Inferior parietal cortex (tissue), 1 donor: Measurements from ENCODE around the gene CFAP53.
A peak's percentile ranks its signal among the peaks of the same experiment; 100 is the strongest.
"Not testable (repeated sequence)": the region's sequence is repeated elsewhere in the genome, so short reads cannot be mapped to it uniquely, and the experiment has no call there.

ENCODE experiments used
- DNase-seq: peaks from one replicate; pipeline ENCODE4 v3.0.0-alpha.2; 2016; ENCODE audit errors: extremely low spot score

The CFAP53 gene, protein sequence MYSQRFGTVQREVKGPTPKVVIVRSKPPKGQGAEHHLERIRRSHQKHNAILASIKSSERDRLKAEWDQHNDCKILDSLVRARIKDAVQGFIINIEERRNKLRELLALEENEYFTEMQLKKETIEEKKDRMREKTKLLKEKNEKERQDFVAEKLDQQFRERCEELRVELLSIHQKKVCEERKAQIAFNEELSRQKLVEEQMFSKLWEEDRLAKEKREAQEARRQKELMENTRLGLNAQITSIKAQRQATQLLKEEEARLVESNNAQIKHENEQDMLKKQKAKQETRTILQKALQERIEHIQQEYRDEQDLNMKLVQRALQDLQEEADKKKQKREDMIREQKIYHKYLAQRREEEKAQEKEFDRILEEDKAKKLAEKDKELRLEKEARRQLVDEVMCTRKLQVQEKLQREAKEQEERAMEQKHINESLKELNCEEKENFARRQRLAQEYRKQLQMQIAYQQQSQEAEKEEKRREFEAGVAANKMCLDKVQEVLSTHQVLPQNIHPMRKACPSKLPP

DNA sequence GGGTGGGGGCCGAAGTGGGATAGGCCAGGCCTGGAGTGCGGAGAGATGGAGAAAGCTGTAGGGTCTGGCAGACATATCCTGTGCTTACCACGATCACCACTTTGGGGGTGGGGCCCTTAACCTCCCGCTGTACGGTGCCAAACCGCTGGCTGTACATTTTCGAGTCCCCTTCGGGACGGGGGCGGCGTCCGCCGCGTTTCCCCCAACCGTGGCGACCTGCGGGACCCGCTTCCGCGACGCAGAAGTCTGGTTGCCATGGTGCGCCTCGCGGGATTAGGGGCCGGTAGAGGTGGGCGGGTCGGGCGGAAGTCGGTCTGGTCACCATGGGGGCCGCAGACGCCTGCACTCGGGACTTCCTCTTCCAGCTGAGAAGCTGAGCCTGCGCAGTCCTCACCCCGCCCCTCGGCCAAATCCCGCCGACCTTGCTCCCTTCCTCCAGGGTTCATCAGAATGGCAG is at the start of gene CFAP53:
CFAP53 (minus strand) TSS at position 248 of the 457 bp plus-strand sequence; CDS start at position 157, 91 bp downstream.
- DNase-seq: peak; percentile 62

DNA sequence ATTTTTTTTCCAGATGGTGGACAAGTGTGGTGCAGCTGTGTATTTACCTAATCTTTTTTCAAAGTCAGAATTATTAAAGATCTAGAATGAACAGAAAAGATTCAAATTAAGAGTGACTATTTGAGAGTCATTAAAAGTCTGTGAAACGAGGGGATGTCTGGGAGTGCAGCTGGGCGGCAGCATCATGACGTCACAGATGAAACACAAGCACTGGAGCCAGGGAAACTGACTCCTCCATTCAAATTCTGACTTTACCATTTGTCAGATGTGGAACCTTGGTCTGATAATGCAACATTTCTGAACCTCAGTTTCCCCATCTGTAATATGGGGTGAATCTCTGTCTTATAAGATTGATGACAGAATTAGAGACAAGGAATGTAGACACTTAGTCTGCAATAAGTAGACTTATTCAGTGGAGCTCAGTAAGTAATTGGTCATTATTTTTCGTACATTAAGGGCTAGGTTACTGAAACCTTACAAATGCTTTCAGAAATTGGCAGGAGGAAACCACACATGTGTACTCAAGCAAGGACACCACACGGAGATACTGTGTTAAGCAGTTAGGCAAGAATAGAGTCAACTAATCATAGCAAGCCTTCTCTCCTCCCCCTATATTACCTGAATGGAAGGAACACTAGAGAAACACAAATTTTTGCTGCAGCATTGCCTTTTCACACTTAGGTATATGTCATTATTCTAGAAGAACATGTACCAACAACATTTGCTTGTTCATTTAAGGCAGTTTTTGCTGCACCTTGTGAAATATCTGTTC is 49.0 kb upstream of the CFAP53 start:
- DNase-seq: no peak

DNA sequence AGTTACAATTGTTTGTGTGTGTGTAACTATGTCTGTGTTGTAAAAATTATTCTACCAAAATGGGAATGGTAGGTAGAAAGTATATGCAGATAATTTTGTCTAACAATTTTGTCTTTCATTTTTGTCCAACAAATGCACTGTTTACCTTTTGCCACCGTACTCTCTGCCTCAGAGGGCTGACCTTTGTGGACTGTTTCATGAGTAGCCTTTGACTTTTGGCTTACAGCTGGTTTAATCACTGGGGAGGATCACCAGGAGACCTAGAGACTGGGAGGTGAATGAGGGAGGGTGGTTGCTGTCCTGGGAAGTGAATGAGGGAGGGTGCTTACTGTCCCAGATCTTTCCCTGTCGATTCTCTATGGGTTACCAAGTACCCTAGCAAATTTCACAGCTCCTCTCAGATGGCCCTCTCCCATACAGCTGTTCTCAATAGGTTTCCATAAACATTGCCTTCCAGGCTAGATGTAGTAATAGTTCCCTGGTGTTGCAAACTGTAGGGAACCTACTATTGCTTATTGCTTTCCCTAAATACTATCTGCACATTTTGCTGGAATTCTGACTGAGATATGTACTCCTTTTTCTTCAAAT is 47.7 kb upstream of the CFAP53 start:
- no peak for DNase-seq

DNA sequence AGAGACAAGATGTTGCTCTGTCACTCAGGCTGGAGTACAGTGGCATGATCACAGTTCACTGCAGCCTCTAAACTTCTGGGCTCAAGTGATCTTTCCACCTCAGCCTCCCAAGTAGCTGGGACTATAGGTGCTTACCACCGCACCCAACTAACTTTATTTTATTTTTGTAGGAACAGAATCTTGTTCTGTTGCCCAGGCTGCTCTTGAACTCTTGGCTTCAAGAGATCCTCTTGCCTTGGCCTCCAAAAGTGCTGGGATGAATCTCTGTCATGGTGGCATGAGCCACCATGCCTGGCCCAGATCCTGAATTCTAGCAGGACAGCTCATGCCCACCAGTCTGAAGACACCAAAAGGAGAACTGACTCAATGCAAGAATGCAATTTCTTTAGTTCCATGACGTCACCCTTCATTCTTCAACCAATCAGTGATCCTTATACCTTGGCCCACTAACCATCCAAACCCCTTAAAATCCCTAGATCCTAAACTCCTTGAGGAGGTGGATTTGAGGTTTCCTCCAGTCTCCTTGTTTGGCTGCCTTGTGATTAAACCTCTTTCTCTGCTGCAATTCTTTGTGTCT is 46.8 kb upstream of the CFAP53 start:
- DNase-seq: no peak

DNA sequence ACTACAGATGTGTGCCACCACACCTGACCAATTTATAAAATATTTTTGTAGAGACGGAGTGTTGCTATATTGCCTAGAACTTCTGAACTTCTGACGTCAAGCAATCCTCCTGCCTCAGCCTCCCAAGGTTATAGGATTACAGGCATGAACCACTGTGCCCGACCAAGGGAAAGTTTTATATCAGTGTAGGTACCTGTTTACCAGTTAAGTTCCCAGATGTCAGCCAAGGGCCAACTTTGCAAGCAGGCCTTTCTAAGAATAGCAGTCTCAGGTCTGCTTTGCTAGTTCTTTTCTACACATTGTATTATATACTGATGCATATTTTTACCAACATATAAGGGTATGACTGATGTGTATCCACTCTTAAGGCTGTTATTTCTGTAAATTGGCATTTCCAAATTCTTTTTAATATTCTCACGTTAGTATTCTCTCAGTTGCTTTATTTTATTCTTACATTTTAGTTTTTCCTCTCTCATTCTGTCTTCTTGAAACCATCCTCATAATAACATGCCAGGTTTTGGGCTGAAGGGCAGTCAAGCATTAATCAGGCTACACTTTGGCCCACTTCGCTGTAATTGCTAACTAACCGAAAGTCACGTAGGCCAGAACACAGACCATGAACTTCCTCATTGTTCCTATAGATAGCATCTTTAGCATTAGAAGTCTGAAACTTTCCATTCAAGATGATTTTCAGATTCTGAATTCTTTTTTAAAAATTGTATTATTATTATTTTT is 46.2 kb upstream of the CFAP53 start:
- no peak for DNase-seq

DNA sequence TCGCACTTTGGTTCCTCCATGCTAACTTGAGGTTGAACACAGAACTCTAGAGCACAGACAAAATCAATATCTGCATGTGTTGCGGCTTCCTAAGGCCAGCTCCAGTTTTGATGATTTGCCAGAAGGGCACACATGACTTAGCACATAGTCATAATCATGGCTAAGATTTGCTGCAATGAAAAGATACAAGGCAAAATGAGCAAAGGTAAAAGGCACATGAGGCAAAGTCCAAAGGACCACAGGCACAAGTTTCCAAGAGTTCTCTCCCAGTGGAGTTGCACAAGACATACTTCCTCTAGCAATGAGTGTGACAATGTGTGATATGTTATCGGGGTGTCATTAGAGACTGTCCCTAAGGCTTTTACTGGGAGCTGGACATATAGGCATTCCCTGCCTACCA is 45.4 kb upstream of the CFAP53 start:
- DNase-seq: no peak

DNA sequence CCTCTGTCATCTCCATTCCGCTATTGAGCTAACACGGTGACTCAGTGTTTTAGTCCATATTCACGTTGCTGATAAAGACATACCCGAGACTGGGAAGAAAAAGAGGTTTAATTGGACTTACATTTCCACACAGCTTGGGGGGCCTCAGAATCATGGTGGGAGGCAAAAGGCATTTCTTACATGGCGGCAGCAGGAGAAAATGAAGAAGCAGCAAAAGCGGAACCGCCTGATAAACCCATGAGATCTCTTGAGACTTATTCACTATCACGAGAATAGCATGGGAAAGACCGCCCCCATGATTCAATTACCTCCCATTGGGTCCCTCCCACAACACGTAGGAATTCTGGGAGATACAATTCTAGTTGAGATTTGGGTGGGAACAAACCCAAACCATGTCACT is 43.8 kb upstream of the CFAP53 start:
- DNase-seq: no peak

DNA sequence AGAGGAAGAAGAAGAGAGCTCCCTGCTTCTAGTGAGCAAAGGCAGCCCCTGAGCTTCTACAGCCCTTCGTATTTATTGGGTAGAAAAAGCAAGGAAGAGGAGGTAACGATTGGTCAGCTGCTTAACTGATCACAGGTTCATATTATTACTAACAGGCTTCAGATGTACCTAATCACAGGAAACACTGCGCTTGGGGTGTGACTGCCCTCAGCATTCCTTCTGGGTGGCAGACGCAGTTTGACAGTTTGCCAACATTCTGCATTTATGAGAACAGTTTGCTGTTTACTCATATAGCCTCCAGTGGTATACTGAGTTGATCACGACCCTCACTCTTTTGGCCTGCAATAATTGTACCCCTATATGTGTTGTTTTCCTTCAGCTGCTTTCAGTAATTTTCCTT is 42.6 kb upstream of the CFAP53 start:
- not testable (repeated sequence) for DNase-seq

DNA sequence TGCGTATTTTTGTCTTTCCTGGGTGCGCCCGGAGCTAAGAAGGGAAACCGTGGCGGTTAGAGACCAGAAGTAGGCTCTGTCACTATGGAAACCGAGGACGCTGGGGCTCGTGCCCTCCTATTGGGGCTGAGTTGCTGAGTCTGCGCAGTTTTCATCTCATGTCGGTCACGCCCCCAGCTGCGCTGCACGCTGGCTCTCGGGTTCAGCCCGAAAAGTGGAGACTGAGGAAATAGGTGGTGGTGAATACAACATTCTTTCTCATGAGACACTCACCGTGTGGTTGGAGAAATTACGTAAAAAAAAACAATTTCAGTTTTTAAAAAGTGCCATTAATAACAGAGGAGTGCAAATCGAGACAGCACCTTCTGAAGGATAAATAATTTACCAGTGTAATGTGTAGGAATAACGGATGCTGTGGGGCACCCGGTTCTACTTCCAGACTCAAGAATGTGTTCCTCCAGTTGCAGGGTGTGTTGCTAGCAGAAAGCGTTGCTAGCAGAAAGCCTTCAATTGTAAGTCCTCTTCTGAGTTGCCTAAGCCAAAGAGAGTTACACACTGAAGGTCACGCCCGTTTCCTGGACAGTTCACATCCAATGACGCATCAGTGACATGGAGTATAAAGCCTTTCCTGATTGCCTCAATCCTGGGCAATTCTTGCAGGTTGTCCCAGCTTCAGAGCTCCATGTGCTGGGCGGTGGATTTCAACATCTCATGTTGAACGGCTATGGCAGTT is 41.6 kb upstream of the CFAP53 start:
- DNase-seq: peak; percentile 88

DNA sequence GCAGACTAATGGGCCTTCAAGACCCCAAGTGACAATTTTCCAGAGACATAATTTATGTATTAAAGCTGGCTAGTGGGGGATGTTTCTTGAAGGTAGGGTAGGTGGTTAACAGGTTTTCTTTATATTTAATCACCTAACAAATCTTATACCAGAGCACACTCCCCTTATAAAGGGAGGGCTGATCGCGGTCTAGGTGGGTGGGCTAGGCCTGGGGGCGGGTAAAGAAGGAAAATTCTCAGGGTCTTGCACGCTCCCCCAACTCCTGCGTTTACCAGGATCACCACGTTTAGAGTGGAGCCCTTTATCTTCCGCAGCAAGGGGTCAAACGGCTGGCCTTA is 41.1 kb upstream of the CFAP53 start:
- no peak for DNase-seq

DNA sequence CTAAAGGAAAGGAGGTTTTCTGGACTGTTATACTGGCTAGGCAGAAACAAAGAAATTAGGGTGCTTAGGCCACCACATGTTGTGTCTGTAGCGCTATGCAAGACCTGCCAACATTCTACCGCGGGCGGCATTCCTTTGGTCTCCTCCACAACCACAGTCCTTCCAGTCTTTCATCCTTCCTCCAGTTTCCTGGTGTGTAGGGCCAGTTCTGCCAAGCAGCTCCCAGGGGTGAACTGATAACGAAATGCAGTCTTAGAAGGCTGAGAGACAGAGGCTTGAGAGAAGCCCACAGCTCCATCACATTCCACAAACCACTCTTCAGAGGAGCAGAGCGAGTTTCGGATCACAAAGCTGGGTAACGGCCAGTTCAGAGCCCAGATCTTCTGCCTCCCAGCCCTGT is 40.6 kb upstream of the CFAP53 start:
- peak; percentile 5 for DNase-seq

DNA sequence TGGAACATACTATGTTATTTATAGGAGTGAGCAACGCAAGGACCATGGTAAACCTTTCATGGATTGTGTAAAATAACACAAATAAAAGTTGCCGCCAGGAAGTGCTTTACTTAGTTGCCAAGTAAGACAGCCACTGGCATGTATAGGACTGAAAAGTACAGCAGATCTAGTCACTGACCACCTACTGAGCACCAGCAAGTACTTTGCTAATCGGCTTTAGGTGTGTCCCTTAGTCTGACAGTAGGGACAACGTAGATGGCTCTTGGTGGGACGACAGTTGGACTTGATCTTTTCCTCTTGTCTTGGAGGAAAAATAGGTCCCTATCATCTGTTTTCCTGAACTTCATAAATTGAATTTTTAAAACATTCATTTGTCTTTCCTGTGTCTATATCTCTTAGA is 34.8 kb upstream of the CFAP53 start:
- no peak for DNase-seq

DNA sequence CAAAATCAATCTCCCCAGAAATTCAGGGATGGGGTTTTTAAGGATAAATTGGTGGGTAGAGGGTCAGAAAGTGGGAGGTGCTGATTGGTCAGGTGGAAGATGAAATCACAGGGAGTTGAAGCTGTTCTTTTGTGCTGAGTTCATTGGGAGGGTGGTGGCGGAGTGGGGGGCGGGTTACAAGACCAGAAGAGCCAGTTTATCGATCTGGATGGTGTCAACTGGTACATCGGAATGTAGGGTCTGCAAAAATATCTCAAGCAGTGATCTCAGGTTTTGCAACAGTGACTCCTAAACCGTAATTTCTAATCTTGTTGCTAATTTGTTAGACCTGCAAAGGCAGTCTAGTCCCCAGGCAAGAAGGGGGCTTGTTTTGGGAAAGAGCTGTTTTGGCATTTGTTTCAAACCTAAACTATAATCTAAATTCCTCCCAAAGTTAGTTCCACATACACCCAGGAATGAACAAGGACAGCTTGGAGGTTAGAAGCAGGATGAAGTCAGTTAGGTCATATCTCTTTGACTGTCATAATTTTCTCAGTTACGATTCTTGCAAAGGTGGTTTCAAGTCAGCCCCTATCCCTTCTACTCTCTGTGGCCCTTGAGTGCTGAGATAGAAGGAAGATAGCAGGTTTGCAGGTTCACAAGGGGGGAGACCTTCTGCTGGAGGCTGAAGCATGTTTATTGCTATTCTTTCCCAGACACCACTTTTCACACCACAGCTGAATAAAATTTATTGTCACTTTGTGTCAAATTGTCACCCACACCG is 33.5 kb upstream of the CFAP53 start:
- DNase-seq: no peak

DNA sequence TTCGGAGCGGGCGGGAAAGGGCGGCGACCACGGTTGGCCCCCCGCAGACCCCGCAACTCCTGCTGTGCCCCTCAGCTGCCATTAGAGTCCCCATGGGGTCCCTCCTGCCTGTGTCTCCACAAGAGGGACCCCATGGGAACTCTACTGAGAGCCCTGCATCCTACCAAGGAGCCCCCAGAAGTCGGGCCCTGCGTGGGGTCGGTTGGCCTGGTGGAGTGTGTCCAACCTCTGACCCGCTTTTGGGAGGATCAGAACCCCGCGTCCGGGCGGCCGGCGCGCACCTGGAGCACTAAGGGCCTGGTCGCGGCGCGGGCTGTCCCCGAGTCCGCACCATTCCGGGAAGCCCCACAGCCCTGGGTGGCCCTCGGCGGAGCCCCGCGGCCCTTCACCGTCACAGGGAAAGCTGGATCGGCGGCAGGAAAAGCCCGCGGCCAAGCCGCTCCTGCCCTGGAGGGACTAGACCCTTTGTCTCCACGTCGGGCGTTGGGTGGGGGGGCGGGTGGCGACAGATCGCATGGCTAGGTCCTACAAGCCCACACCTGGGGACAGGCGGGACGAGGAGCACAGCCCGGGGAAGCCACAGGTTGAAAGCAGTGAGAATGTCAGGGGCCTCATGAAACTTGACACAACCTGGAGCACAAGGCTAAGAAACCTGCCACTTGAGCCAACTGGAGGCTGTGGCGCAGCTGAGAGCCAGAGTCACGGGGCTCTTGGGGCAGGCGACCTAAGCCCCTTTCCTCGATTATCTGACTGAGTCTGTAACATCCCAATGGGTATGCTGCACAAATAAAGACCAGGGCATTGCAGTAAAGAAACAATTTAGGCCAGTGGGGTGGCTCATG is 32.4 kb upstream of the CFAP53 start:
- DNase-seq: no peak

DNA sequence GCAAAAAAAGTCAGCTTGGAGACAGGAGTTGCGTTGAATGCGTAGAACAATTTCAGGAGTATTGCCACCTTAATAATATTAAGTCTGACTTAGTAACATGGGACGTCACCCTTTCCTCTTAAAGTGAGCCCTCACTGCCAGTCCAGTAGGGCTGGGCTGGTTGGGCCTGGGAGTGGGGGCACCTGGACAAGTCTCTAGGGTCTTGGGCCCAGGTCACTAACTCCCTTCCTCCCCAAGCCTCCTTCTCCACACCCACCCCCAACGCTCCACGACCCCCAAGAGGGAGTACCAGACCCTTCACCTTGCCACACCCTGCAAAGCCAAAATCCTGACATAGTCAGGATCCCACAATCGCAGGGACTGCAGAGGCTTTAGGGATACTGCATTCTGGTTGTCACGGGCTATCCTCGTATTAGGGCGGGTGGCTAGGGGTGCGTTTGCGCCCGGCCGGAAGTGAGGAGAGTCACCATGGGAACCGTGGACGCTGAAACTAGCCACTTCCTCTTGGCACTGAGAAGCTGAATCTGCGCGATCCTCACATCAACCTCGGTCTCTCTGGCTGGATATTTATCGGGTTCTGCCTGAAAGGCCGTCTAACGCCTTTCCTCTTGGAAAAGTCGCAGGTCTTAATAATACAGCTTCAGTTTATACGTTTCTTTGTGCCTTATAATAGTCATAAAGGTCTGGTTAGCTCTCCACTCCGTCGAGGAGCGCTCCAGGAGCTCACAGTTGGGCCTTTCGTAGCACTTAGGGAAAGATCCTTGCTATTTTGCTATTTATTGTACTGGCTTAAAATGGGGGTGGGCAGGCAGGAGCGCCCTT is 31.5 kb upstream of the CFAP53 start:
- peak; percentile 62 for DNase-seq

DNA sequence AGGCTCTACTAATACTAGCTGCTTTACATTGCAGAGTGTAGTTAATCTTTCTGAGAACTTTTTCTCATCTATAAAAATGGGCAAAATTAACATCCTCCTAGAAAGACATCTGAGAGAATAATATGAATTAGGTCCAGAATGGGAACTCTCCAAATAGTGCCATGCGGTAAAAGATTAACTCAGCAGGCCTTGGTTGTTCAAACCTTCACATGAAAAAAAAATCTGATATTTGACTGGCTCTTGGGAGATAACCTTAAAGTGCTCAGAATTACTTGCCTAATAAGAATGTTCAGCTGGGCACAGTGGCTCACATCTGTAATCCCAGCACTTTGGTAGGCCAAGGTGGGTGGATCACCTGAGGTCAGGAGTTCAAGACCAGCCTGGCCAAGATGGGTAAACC is 26.7 kb upstream of the CFAP53 start:
- no peak for DNase-seq

DNA sequence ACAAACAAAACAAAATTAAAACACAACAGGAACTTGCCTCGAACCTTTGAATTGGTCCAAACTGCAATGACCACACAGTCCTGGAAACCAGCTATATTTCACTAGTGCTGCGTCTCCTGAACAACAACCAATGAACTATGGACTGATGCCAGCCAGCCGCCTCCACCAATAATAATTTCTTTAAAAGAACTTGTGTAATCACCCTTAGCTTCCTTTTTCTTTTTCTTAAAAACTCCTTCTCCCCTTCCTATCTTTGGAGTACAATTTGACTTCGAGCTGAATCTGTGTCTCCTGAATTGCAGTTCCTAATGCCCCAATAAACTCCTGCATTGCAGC is 22.8 kb upstream of the CFAP53 start:
- no peak for DNase-seq

DNA sequence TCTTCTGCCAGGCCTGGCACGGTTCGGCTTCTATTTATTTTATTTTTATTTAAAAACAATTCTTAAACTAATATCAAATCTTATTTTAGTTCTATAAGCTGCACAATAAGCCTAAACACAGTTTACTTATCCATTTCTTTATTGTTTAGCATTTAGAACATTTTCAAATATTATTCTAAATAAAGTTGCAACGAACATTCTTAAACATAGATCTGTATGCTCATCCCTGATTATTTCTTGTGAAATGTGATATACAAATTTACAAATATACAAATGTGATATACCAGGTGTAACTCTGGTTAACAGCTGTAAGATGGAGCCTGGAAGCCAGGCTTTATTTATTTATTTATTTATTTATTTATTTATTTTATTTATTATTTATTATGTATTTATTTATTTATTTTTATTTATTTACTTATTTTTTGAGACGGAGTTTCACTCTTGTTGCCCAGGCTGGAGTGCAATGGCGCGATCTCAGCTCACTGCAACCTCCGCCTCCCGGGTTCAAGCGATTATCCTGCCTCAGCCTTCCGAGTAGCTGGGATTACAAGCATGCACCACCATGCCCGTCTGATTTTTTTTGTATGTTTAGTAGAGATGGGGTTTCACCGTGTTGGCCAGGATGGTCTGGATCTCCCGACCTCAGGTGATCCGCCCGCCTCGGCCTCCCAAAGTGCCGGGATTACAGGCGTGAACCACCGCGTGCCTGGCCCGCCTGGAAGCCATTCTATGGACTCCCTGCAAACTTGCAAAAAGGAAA is 22.2 kb upstream of the CFAP53 start:
- not testable (repeated sequence) for DNase-seq
